GM18909 (cell line): Measurements from ENCODE around the gene GPR62.

Experiments
- ATAC-seq: cut with Tn5 transposase; IDR thresholded peaks from one replicate; pipeline ENCODE4 v1.9.1; 2021; ENCODE audit warnings: mild to moderate bottlenecking; ENCODE audit not compliant: unreplicated experiment, poor library complexity

The GPR62 gene

DNA sequence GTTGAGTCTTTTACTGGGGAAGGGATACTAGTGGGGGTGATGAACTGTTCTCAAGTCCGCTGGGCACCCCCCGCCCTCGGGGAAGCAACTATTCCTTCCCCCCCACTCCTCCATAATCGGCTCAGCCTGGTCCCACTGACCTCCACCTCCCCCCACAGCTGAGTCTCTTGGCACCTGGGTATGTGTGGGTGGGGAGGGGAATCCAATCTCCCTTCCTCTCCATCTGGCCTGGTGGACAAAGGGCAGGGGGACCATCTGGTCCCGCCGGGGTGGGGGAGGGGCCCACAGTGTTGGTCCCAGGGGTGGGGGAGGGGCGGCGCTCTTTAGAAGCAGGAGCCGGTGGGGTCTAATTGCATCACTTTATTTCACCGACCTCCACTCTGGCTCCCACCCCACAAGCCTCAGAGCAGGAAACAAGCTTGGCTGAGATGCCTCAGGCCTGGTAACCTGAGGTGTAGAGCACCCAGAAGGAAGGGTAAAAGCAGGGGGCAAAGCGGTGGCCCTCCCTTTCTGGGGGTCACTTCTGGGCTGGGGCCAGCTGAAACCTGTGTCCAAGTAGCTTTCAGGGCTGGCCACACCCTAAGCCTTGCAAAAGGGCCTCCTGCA lies 13.1 kb downstream of the GPR62 start:
- ATAC-seq = no peak

DNA sequence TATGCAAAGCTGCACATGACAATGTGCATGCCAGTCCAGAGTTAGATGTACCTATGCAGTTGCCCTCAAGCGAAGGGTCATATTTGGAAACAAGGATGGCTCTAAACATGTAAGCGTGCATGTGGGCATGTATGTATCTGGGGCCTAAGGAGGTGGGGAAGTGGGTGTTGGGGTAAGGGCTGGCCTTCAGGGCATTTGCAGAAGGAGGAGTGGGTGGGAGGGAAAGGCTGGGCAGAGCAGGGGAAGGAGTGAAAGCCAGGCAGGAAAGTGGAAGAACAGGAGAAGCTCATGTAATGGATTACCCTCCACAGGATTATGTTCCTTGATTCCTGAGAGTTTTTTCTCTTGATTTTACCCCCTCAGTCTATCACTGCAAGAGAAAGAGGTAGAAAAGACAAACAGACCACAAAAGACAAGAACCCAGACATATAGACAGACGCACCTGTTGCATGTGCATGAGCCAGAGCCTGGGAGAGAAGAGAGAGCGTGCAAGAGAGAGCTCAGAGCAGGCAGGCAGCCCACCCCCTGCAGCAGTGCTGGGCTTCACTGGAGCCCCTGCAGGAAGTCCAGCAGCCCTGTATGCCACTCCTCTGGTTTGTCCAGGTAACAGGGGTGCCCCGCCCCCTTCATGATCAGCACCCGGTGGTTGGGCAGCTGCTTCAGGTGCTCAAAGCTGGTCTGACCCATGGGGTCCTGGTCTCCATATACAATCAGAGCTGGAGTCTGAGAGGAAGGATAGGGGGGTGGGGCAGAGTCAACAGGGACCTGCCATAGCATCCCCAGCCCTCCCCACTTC lies 13.9 kb downstream of the GPR62 start:
- ATAC-seq = no peak

DNA sequence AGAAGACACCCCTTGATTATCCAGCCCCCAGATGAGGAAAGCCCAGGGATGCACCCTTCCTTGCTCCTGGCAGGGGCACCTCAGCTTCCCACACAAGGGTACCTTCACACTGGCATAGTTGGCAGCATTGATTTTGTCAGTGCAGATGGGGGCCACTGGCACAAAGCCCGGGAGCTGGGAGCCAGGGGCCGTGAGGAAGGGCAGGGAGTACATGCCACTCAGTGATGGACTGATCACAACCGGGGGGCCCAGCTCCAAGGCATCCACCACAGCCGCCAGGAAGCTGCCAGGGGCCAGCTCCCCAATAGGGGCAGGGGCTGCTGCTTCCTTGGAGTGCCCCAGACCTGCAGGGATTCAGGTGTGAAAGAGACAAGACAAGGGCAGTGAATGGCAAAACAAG lies 14.7 kb downstream of the GPR62 start:
- ATAC-seq = no peak

DNA sequence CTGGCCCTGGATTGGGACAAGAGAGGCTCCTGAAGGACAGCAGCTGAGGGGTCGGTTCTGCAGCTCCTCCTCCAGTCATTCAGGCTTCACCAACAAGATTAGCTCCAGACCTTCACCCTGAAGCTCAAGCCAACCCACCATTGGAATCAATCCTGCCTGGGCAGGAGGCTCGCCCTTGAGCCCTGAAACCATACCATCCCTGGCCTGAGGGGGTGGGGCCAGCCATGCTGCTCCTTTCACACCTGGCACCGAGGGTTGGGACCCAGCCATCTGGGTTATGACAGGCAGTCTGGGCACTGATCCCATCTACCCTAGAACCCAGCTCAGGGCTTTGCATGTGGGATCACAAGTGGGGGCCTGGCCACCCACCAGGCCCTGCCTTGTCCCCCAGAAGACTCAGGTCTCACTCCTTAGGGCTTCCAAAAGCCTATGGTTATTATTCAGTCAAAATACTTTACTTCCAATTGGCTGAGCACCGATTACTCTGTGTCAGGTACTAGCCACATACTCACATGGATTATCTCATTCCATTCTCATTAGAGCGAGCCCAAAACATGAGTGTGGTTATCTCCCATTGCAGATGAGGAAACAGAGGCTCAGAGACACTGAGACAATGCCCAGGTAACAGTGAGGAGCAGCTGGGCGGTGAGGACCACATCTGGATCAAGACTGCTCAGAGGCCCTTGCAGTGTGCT lies 15.6 kb downstream of the GPR62 start:
- no peak for ATAC-seq

DNA sequence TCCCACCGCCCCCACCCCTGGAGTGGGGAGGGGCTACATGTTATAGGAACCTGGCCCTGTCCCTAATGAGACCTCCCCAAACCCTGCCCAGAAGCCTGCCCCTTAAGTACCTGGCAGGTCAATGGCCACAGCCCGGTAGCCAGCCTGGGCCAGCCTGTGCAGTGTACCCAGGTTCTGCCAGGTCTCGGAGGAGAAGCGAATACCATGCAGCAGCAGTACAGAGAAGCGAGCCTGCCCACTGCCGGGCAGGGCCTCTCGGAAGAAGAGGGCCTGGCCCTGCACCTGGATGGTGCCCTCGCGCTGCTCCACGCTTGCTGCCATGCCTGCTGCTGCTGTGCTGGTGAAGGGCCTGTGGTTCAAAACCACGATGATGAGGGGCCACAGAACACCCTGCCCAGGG lies 16.2 kb downstream of the GPR62 start:
- no peak for ATAC-seq

DNA sequence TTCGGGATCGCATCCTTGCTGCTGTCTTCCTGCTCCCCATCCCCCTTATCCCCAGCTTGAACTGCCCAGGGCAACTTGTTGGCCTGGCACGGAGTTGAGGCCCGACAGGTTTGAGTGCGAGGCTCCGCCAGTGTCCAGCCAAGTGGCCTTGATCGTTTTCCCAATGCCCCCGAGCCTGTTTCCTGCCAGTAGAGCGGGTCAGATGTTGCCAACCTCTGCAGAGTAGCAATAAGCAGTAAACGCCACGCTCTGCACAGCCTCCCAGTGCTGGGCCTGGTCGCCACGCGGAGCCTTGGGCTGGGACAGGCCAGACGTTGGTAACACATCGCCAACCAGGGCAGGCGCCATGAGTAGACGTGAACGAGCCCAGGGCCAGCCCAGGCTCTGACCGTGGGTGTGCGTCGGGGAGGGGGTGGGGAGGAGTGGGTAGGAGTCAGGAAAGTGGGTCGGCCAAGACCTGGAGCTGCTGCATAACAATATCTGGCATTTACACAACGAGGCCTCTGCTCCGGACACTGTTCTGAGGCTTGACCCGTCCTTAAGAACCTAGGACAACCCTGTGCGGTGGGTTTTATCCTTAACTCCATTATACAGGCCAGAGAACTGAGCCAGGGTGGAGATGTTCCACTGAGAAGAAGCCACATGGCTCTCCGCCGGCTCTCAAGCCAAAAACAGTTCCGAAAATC lies 19.2 kb downstream of the GPR62 start:
- peak; percentile 5 for ATAC-seq

DNA sequence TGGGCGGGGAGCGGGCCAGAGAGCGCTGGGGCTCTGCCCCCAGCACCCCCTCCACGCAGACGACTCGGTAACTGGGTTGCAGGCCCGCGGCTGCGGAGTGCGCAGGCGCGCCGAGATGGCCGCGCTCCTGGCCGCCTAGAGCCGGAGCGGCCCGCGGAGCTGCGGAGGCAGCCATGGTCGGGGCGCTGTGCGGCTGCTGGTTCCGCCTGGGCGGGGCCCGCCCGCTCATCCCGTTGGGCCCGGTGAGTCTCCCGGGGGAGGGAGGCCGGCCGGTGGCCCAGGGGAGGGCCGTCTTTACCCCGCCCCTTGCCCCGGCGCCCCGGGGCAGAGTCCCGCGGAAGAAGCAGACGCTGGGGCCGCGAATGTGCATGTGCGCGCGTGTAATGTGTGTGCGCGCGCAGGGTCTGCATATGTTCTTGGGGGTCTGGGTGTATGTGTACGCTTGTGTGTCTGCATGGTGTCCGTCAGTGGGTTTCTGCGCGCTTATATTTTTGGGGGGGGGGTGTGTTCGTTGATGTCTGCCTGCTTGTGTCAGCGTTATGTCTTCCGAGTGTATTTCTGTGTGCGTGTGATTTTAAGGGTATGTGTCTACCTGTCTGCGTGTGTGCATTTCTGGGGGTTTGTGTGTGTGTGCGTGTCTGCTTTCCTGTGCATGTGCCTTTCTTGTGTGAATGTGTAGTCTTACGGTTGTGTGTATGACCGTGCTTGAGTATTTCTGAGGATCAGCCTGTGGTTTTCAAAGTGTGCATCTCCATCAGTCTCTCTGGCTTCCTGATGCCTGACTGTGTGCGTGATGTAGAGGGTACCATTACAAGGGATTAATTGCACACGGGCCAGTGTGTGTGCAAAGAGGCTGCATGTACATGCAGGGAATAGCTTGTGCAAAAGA lies 20.0 kb downstream of the GPR62 start, which contains the start of gene ABHD14A:
ABHD14A (plus strand) TSS at position 102 of the 889 bp plus-strand sequence; CDS start at position 174, 72 bp downstream.
- ATAC-seq = peak; percentile 58

DNA sequence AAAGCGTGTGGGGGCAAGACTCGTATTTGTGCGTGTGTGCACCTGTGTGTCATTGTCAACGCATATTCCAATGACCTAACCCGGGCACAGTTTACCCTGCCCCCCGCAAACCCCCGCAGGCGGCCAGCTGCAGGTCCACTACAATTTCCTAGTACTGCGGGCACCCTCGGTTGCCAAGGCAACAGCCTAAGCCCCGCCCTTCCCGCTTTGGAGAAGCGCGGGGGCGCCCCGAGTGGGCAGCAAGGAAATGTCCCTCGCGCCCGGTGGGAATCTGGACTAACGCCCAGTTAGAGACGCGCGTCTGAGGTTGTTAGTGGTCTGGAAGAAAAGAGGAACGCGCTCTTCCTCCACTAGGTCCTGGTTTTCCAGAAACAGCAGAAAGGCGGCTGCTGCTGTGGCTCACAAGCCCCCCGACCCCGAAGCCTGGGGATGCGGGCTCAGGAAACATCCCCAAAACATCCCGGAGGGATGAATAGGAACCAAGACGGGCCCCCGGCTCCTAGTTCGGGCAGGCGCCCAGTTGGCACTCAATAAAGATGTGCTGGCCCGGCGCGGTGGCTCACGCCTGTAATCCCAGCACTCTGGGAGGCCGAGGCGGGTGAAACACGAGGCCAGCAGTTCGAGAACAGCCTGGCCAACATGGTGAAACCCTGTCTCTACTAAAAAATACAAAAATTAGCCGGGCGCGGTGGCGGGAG lies 20.8 kb downstream of the GPR62 start:
- ATAC-seq = no peak

DNA sequence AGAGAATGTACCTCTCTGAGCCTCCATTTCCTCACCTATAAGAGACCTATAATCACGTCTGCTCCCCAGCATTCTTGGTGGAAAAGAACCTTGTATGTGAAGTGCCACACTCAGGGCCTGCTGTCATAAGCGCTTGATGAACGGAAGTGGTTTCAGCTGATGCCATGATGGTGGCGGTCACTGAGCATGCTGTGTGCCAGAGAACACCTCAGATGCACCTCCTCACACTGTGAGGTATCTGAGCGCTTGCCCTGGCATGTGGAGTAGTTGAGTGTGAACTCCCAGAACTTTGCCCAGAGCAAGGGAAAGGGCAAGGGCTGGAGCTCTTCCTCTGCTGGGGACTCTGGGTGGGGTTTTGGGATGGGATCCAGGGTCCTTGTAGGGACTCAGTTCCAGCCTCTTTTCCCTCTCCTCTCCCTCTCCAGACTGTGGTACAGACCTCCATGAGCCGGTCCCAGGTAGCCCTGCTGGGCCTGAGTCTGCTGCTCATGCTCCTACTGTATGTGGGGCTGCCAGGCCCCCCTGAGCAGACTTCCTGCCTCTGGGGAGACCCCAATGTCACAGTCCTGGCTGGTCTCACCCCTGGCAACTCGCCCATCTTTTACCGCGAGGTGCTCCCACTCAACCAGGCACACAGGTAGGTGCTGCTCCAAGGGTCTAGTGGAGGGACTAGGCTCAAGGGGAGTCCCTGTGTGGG lies 22.4 kb downstream of the GPR62 start:
- no peak for ATAC-seq

DNA sequence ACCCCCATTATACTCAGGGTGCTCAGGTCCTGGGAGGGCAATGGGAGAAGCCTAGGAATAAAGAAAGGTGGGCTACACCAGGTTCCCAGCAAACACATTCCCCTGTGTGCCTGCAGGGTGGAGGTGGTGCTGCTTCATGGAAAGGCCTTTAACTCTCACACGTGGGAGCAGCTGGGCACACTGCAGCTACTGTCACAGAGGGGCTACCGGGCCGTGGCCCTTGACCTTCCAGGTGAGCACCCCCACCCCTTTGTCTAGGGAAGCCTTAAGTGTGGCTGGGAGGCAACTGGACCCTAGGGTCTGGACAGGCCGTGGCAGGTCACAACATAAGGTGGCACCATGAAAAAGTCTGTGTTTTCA lies 22.9 kb downstream of the GPR62 start:
- ATAC-seq = no peak

DNA sequence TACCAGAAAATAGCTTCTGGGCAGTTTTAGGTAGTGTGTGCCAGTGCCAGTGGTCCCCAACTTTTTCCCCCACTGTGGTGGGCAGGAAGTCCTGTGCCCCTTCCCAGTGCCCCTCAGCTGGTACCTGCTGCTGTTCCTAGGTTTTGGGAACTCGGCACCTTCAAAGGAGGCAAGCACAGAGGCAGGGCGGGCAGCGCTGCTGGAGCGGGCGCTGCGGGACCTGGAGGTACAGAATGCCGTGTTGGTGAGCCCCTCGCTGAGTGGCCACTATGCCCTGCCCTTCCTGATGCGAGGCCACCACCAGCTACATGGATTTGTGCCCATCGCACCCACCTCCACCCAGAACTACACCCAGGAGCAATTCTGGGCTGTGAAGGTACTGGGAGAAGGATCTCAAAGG lies 25.1 kb downstream of the GPR62 start:
- no peak for ATAC-seq

DNA sequence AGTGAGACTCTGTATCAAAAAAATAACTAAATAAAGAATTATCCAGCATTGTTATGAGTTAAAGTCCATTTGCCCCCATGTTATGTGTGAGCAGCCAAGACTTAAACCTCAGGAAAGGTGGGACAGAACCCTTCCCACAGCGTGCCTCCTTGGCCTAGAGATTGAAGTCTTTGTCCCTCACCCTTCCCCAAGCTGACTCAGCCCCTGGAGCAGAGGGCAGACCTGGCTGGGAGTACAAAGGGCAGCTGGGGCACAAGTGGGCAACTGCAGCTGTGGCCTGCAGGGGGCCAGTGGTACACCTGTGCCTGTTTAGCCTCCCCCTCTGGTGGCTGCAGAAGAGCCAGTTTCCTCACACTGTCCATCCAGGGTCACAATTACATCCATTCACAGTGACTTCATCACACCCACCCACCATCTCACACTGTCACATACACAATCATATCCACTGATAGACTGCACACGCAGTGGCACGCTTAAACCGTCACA lies 27.2 kb downstream of the GPR62 start:
- ATAC-seq = peak; percentile 51

DNA sequence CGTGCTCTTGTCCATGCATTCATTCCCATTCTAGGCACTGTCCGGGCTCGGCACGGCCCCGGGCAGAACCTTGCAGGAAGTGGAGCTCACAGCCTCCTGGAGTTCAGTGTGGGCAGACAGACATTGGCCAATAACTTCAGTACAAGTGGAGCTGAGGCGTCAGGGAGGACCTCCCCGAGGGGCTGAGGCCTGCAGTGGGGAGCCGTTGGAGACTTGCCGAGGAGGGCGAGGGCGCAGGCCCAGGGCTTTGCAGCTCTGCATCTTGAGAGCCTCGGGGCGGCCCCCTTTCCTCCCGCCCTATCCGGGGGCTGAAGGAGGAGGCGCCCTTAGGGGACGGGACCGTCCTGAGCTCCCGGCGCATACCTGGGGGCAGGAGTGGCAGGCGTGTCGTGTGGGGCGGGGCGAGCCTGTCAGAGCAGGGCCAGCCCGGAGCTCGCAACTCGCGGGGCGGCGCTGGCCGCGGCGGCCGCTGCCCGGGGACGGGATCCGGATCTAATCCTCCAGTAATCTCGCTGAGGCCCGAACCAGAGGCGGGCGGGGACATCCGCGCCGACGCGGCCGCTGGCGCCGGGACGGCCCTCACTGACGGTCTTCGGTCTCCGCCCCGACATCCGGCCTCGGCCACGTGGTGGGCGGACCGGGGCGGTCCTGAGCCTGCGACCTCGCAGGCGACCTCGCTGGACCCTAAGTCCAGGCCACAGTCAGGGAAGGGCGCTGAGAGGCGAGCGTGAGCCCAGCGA lies 27.8 kb downstream of the GPR62 start, which contains the start of gene ACY1:
ACY1 (plus strand) TSS at position 698 of the 740 bp plus-strand sequence. CDS start 530 bp downstream, outside the sequence.
- ATAC-seq = peak; percentile 75

DNA sequence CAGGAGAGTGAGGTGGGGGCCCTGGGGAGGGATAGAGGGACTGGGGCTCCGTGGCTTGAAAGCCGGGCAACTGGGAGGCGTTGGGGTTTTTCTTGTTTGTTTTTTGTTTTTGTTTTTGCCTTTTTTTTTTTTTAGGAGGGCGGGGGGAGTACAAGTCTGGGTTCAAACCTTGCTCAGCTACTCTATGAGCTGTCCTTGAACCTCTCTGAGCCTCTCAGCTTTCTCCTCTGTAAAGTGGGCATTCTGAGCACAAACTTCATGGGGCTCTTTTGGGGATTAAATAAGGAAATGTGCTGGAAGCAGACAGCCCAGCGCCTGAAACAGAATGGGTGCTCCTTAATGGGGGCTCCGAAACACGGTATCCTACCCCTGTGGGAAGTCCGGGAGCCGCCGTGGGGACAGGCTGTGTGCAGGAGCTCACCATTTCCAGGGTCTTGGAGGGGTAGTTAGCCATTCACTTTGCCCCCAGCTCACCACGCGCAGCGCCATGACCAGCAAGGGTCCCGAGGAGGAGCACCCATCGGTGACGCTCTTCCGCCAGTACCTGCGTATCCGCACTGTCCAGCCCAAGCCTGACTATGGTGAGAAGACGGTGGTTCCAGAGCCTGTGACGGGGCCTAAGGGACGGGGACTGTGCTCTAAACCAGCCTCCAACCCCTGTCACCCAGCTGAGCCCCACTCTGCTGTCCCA lies 28.5 kb downstream of the GPR62 start:
- no peak for ATAC-seq

DNA sequence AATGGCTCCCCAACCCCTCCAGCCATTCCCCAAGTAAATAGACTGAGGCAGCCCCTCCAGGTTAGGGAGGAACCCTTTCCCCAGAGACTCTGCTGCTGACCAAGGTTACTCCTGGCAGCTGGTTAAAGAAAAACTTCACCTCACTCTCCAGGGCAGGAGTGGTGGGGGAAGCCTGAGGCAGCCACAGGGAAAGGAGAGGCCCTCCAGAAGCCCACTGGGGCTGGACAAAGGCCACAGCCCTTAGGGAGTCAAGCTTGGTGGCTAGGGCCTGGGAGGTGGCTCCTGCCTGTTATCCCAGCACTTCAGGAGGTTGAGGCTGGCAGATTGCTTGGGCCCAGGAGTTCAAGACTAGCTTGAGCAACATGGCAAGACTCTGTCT lies 29.1 kb downstream of the GPR62 start:
- no peak for ATAC-seq

DNA sequence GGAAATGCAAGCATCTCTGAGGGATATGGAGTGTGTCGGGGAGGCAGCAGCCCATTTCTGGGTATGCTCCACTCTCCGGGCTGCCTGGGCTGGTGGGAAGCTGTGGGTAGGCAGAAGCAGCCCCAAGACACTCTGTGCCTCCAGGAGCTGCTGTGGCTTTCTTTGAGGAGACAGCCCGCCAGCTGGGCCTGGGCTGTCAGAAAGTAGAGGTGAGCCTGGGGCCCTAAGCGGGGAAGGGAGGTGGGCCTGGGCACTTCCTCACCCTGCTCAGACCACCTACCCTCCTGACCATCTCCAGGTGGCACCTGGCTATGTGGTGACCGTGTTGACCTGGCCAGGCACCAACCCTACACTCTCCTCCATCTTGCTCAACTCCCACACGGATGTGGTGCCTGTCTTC lies 29.9 kb downstream of the GPR62 start:
- ATAC-seq = no peak
